SK-N-SH (cell line): Measurements from ENCODE around the gene OXTR. TPM values are rescaled to one million over a fixed set of nuclear protein-coding genes. Genes with fewer than 3 reads are reported as not detected.

ENCODE experiments used
- CTCF ChIA-PET: fragments of 300-600, 350-600 bp; formaldehyde crosslinking; extraction: SDS; loops from one replicate; lab custom pipeline; 2021; lab: Yijun Ruan, JAX
- POLR2A ChIA-PET: fragments of 350-600 bp; sonication (Branson Sonifier 250); formaldehyde crosslinking; extraction: SDS; loops from one replicate; lab custom pipeline; 2020; ENCODE audit warnings: antibody characterized with exemption, inconsistent platforms; lab: Yijun Ruan, JAX
- DNase-seq: peaks from one replicate; pipeline ENCODE4 v3.0.0; 2012
- H2AFZ ChIP-seq: fragments of 200-600 bp; sonication (generic); 2 replicates; pipeline ENCODE4 v1.8.1; 2016; ENCODE audit warnings: antibody characterized with exemption, mild to moderate bottlenecking, low read depth
- H3F3A ChIP-seq: fragments of 200-600 bp; sonication (generic); replicated peaks from 2 replicates; pipeline ENCODE3; 2016; ENCODE audit warnings: antibody characterized with exemption, mild to moderate bottlenecking; ENCODE audit not compliant: insufficient read depth
- H3K27ac ChIP-seq, 2 experiments: fragments of 200-500 bp in 1 of 2; fragments of 200-600 bp in 1 of 2; sonication (Bioruptor generic) in 1 of 2; sonication (generic), shearing (Covaris generic) in 1 of 2; 2 replicates each; pipeline versions ENCODE4 v1.5.1 to v1.6.1; 2014 to 2016; ENCODE audit warnings: low read depth in 2 of 2, inconsistent platforms in 1 of 2, low read length in 1 of 2, mild to moderate bottlenecking in 1 of 2, mixed read lengths in 1 of 2
- H3K27me3 ChIP-seq: fragments of 200-600 bp; sonication (generic), shearing (Covaris generic); 2 replicates; pipeline ENCODE4 v1.6.1; 2016; ENCODE audit warnings: mixed run types; ENCODE audit not compliant: insufficient read depth
- H3K36me3 ChIP-seq, 2 experiments: fragments of 200-500 bp in 1 of 2; fragments of 200-600 bp in 1 of 2; sonication (Bioruptor generic) in 1 of 2; sonication (generic) in 1 of 2; replicated peaks in 1 of 2; 2 replicates each; pipeline versions ENCODE3 to v1.5.1; 2014 to 2016; ENCODE audit warnings: low read length in 1 of 2, mild to moderate bottlenecking in 1 of 2; ENCODE audit not compliant: insufficient read depth in 2 of 2, control insufficient read depth in 1 of 2
- H3K4me1 ChIP-seq, 2 experiments: fragments of 200-500 bp in 1 of 2; fragments of 200-600 bp in 1 of 2; sonication (Bioruptor generic) in 1 of 2; sonication (generic), shearing (Covaris generic) in 1 of 2; 2 replicates each; pipeline versions ENCODE4 v1.5.1 to v1.6.1; 2014 to 2016; ENCODE audit warnings: low read depth in 1 of 2, low read length in 1 of 2, mixed run types in 1 of 2; ENCODE audit not compliant: insufficient read depth in 2 of 2, control insufficient read depth in 1 of 2
- H3K4me2 ChIP-seq: fragments of 200-600 bp; sonication (generic), shearing (Covaris generic); 2 replicates; pipeline ENCODE4 v1.6.1; 2017; ENCODE audit warnings: mixed run types
- H3K4me3 ChIP-seq, 2 experiments: fragments of 200-500 bp in 1 of 2; fragments of 200-600 bp in 1 of 2; sonication (Bioruptor generic) in 1 of 2; sonication (generic), shearing (Covaris generic) in 1 of 2; 2 replicates each; pipeline versions ENCODE4 v1.5.1 to v1.8.1; 2014 to 2016; ENCODE audit warnings: low read depth in 2 of 2, inconsistent platforms in 1 of 2, low read length in 1 of 2, mild to moderate bottlenecking in 1 of 2, mixed read lengths in 1 of 2, moderate library complexity in 1 of 2
- H3K79me2 ChIP-seq: fragments of 200-600 bp; sonication (generic); 2 replicates; pipeline ENCODE4 v1.8.1; 2017; ENCODE audit warnings: mild to moderate bottlenecking; ENCODE audit not compliant: insufficient read depth
- H3K9ac ChIP-seq: fragments of 200-600 bp; sonication (generic); 2 replicates; pipeline ENCODE4 v1.6.1; 2017; ENCODE audit warnings: mixed run types
- H3K9me2 ChIP-seq: fragments of 200-600 bp; sonication (generic); 2 replicates; pipeline ENCODE4 v1.6.1; 2017; ENCODE audit warnings: mixed run types
- H3K9me3 ChIP-seq: fragments of 200-600 bp; sonication (generic); 2 replicates; pipeline ENCODE4 v1.6.1; 2017; ENCODE audit warnings: mixed run types, mild to moderate bottlenecking, moderate library complexity
- H4K20me1 ChIP-seq: fragments of 200-600 bp; sonication (generic); 2 replicates; pipeline ENCODE4 v1.6.1; 2017; ENCODE audit warnings: mild to moderate bottlenecking, mixed run types; ENCODE audit not compliant: insufficient read depth
- CHD2 ChIP-seq: fragments of 150-350 bp; IDR thresholded peaks from 2 replicates; pipeline ENCODE4 v1.6.1; 2018; ENCODE audit warnings: low read length; ENCODE audit not compliant: partially characterized antibody
- ELF1 ChIP-seq: IDR thresholded peaks from 2 replicates; pipeline ENCODE4 v1.4.0; 2012
- EP300 ChIP-seq, 2 experiments: IDR thresholded peaks; 2 replicates each; pipeline versions ENCODE4 v1.4.0 to v1.6.1; 2012; ENCODE audit warnings: borderline replicate concordance in 1 of 2, low read depth in 1 of 2, low read length in 1 of 2
- EZH2phosphoT487 ChIP-seq: fragments of 200-600 bp; sonication (generic); IDR thresholded peaks from 2 replicates; pipeline ENCODE4 v1.6.1; 2017; ENCODE audit warnings: low read depth, mixed run types, mild to moderate bottlenecking, antibody characterized with exemption, moderate library complexity, borderline replicate concordance
- FOSL2 ChIP-seq: IDR thresholded peaks from 2 replicates; pipeline ENCODE4 v1.4.0; 2012; ENCODE audit warnings: low read depth, mild to moderate bottlenecking, moderate library complexity, borderline replicate concordance
- FOXJ3 ChIP-seq: sonication (generic); formaldehyde crosslinking; IDR thresholded peaks from 2 replicates; pipeline ENCODE4 v1.5.1; 2020; ENCODE audit warnings: mild to moderate bottlenecking, missing genetic modification reagents
- GABPA ChIP-seq: IDR thresholded peaks from 2 replicates; pipeline ENCODE4 v1.4.0; 2012; ENCODE audit warnings: low read depth, mild to moderate bottlenecking
- GATA2 ChIP-seq: sonication (generic); formaldehyde crosslinking; IDR thresholded peaks from 2 replicates; pipeline ENCODE4 v1.5.0; 2020; ENCODE audit warnings: mild to moderate bottlenecking, missing genetic modification reagents
- MXI1 ChIP-seq: IDR thresholded peaks from 2 replicates; pipeline ENCODE4 v1.6.1; 2012; ENCODE audit warnings: mild to moderate bottlenecking, low read depth, low read length, improper control_type of control experiment
- POLR2AphosphoS5 ChIP-seq: IDR thresholded peaks from 2 replicates; pipeline ENCODE4 v1.6.1; 2012; ENCODE audit warnings: low read depth, low read length
- RCOR1 ChIP-seq: fragments of 150-350 bp; IDR thresholded peaks from 2 replicates; pipeline ENCODE4 v1.6.1; 2017; ENCODE audit warnings: antibody characterized with exemption, low read length
- RFX5 ChIP-seq: IDR thresholded peaks from 2 replicates; pipeline ENCODE4 v1.6.1; 2012; ENCODE audit warnings: mild to moderate bottlenecking, improper control_type of control experiment, low read length
- SIN3A ChIP-seq: IDR thresholded peaks from 2 replicates; pipeline ENCODE4 v1.6.1; 2012; ENCODE audit warnings: low read depth, mild to moderate bottlenecking, low read length, moderate library complexity, borderline replicate concordance
- TAF1 ChIP-seq: IDR thresholded peaks from 2 replicates; pipeline ENCODE4 v1.6.1; 2012; ENCODE audit warnings: low read depth, mild to moderate bottlenecking, low read length, moderate library complexity, borderline replicate concordance
- TCF12 ChIP-seq: IDR thresholded peaks from 2 replicates; pipeline ENCODE4 v1.4.0; 2012
- TEAD4 ChIP-seq: IDR thresholded peaks from 2 replicates; pipeline ENCODE4 v1.4.0; 2012; ENCODE audit warnings: mild to moderate bottlenecking, borderline replicate concordance; ENCODE audit not compliant: insufficient read depth
- YY1 ChIP-seq: IDR thresholded peaks from 2 replicates; pipeline ENCODE4 v1.4.0; 2012; ENCODE audit warnings: low read depth, mild to moderate bottlenecking
- WGBS: methylation state at CpG from one replicate; pipeline ENCODE4 v1.1.6; 2017; ENCODE audit warnings: low lambda C conversion rate; 5-methylcytosine and 5-hydroxymethylcytosine counted together
- polyA plus RNA-seq, 3 experiments: library from polyadenylated mRNA; depleted of rRNA; stranded (reverse); fragments of >200 nt; gene quantifications; 2 replicates each; pipeline ENCODE4 v1.2.3, GENCODE V29; 2012

OXTR gene
- polyA plus RNA-seq, 1 of the 3 experiments (the other 2 are of a cell fraction), result 1.8 TPM

DNA sequence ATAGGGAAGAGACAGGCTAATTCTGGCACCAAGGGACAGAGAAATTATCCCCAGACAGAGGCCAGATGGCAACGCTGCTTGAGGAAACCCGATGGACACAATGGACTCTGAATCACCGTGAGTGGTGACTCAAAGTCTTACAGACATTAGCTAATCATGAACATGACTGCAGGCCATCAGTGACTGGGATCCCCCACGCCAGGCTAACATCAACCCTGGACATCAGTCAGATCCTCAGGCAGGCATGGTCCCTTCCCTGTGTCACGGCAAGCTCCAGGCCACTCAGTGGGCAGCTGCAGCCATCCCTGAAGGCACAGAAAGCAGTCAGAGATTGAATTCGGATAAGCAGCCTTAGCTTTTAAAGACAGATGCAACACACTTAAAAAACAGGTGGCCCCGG, 23.8 kb upstream of the OXTR start:
- TF ChIP-seq ELF1 (no peak), TAF1 (no peak), POLR2AphosphoS5 (no peak), EP300 (IDR thresholded peaks at IDR 0.05; ENCODE audit: borderline replicate concordance in 1 of 2, low read depth in 1 of 2, low read length in 1 of 2) (peak in 1 of 2 experiments; percentile 90; a peak in 2 of 4 replicates), MXI1 (0 out of 2 replicates have a peak, but pooled peaks have one; percentile 14), FOSL2 (0 out of 2 replicates have a peak, but pooled peaks have one; percentile 25), GATA2 (CRISPR knock-in tag) (peak; percentile 93), TCF12 (peak; percentile 52), FOXJ3 (CRISPR knock-in tag) (peak; percentile 82), CHD2 (peak; percentile 73), YY1 (no peak), GABPA (no peak), RCOR1 (peak; percentile 55; the same call in 1 of the 2 replicates)
- TF ChIP-seq, all 33 proteins: peak for 8

GRCh38 chr3:8790529-8790928, 21.1 kb upstream of the OXTR start:
- Histone ChIP-seq H3F3A (no peaks in the 10 kb centered on the region), H3K27ac (no peak overlapping the region)
- POLR2A ChIA-PET, result no interaction called here
- 62% methylated on average over 2 of the region's 2 CpGs for whole genome bisulfite sequencing
- TF ChIP-seq RCOR1 (no peak), SIN3A (no peak), GATA2 (CRISPR knock-in tag) (no peak), TEAD4 (no peak), EZH2phosphoT487 (no peak), ELF1 (no peak), RFX5 (no peak), TAF1 (no peak)
- TF ChIP-seq, all 33 proteins: peak for 0
- H3K4me3 ChIP-seq, result no peak overlapping the region; a peak in 1 of 4 replicates
- H3K4me1 ChIP-seq, result peaks cover 0 to 22% of the 10 kb centered on the region in 2 experiments; a peak in 2 of 4 replicates
- CTCF ChIA-PET, result interaction anchor here (1.6 kb wide), 1 partner anchor 22 kb away, joined by 8 read pairs; the partner anchor contains the start of gene OXTR
- H3K79me2 ChIP-seq, result no peaks in the 10 kb centered on the region
- H3K4me2 ChIP-seq, result no peak overlapping the region
- 0 out of 2 replicates have a peak, but pooled peaks cover 4% of the 10 kb centered on the region for H3K9me3 ChIP-seq
- H3K9me2 ChIP-seq, result no peaks in the 10 kb centered on the region
- peaks cover 0 to 3% of the 10 kb centered on the region in 2 experiments for H3K36me3 ChIP-seq
- no peak for DNase-seq
- H3K9ac ChIP-seq, result no peak overlapping the region
- no peaks in the 10 kb centered on the region for H3K27me3 ChIP-seq
- H4K20me1 ChIP-seq, result no peaks in the 10 kb centered on the region
- H2AFZ ChIP-seq, result no peak overlapping the region

More for the DNA sequence above, 23.8 kb upstream of the OXTR start:
- ChIA-PET POLR2A (interaction anchor here (0.7 to 1.0 kb wide), 2 partner anchors 8 to 143 kb away, joined by 3 to 5 read pairs; no protein-coding TSS in a partner anchor), CTCF (interaction anchor here (1.0 to 3.0 kb wide), 6 partner anchors 9 to 29 kb away, joined by 3 to 14 read pairs (median 4); partner anchors contain the start of gene OXTR)
- H3K9ac ChIP-seq, result no peak overlapping the region; the same call in 1 of the 2 replicates
- DNase-seq, result peak; percentile 74
- peak overlapping the region; percentile 32; the same call in 1 of the 2 replicates for H2AFZ ChIP-seq
- no peaks in the 10 kb centered on the region for H3K79me2 ChIP-seq
- H3K27ac ChIP-seq, result peak overlapping the region; percentile 27 to 93; a peak in 3 of 4 replicates
- no peaks in the 10 kb centered on the region for H3K27me3 ChIP-seq
- H3F3A ChIP-seq, result peaks cover 4% of the 10 kb centered on the region
- H3K9me3 ChIP-seq, result 0 out of 2 replicates have a peak, but pooled peaks cover 4% of the 10 kb centered on the region
- peaks cover 0 to 3% of the 10 kb centered on the region in 2 experiments for H3K36me3 ChIP-seq
- no peak overlapping the region; the same call in 1 of the 2 replicates for H3K4me2 ChIP-seq
- no peaks in the 10 kb centered on the region for H3K9me2 ChIP-seq
- H3K4me3 ChIP-seq, result no peak overlapping the region
- no peaks in the 10 kb centered on the region for H4K20me1 ChIP-seq
- WGBS, result 32% methylated on average over 4 of the region's 7 CpGs
- peaks cover 0 to 20% of the 10 kb centered on the region in 2 experiments; a peak in 2 of 4 replicates for H3K4me1 ChIP-seq
